H9 (cell line): ENCODE measurements around the gene POLN. TPM values are rescaled to one million over a fixed set of nuclear protein-coding genes. Genes with fewer than 3 reads are reported as not detected.
A peak's percentile ranks its signal among the peaks of the same experiment; 100 is the strongest.

Experiments
- DNase-seq: peaks from one replicate; pipeline ENCODE4 v3.0.0-alpha.2; 2017
- H2AFZ ChIP-seq: one replicate; pipeline ENCODE4 v1.6.1; 2013; ENCODE audit warnings: mild to moderate bottlenecking, low read length, control low read depth, moderate library complexity
- H2AK5ac ChIP-seq: 2 replicates; pipeline ENCODE4 v1.6.1; 2013; ENCODE audit warnings: low read length, control low read depth, mixed read lengths; ENCODE audit not compliant: insufficient read length
- H2BK120ac ChIP-seq: one replicate; pipeline ENCODE4 v1.6.1; 2013; ENCODE audit warnings: low read depth, mild to moderate bottlenecking, low read length, control low read depth, inconsistent platforms; ENCODE audit not compliant: poor library complexity, severe bottlenecking
- H2BK12ac ChIP-seq: 2 replicates; pipeline ENCODE4 v1.6.1; 2013; ENCODE audit warnings: low read length, control low read depth, mixed read lengths, low read depth; ENCODE audit not compliant: insufficient read length
- H2BK15ac ChIP-seq: 2 replicates; pipeline ENCODE4 v1.6.1; 2013; ENCODE audit warnings: low read depth, low read length, control low read depth
- H2BK20ac ChIP-seq: one replicate; pipeline ENCODE4 v1.6.1; 2013; ENCODE audit warnings: low read depth, mild to moderate bottlenecking, low read length, control low read depth, inconsistent platforms; ENCODE audit not compliant: poor library complexity, severe bottlenecking
- H2BK5ac ChIP-seq: 2 replicates; pipeline ENCODE4 v1.6.1; 2013; ENCODE audit warnings: low read length, control low read depth, mixed read lengths; ENCODE audit not compliant: insufficient read length
- H3K14ac ChIP-seq: 2 replicates; pipeline ENCODE4 v1.6.1; 2013; ENCODE audit warnings: low read length, control low read depth; ENCODE audit not compliant: insufficient read depth
- H3K18ac ChIP-seq: 2 replicates; pipeline ENCODE4 v1.6.1; 2013; ENCODE audit warnings: low read depth, mild to moderate bottlenecking, mixed read lengths, low read length, control low read depth; ENCODE audit not compliant: insufficient read length
- H3K23ac ChIP-seq: 2 replicates; pipeline ENCODE4 v1.6.1; 2013; ENCODE audit warnings: low read length, control low read depth, mixed read lengths, low read depth; ENCODE audit not compliant: insufficient read length
- H3K23me2 ChIP-seq: 2 replicates; pipeline ENCODE4 v1.6.1; 2013; ENCODE audit warnings: low read depth, mild to moderate bottlenecking, mixed read lengths, low read length, control low read depth; ENCODE audit not compliant: insufficient read length, poor library complexity, severe bottlenecking
- H3K27ac ChIP-seq: 2 replicates; pipeline ENCODE4 v1.5.1; 2013; ENCODE audit warnings: low read length, control low read depth, mixed read lengths, low read depth; ENCODE audit not compliant: insufficient read length
- H3K27me3 ChIP-seq: 2 replicates; pipeline ENCODE4 v1.6.1; 2013; ENCODE audit warnings: low read length, control low read depth, inconsistent platforms; ENCODE audit not compliant: insufficient read depth
- H3K4ac ChIP-seq: 2 replicates; pipeline ENCODE4 v1.6.1; 2013; ENCODE audit warnings: low read depth, mild to moderate bottlenecking, control low read depth, inconsistent platforms, low read length, moderate library complexity
- H3K4me1 ChIP-seq: 2 replicates; pipeline ENCODE4 v1.6.1; 2013; ENCODE audit warnings: low read length, control low read depth, inconsistent platforms; ENCODE audit not compliant: insufficient read depth
- H3K4me2 ChIP-seq: 2 replicates; pipeline ENCODE4 v1.6.1; 2013; ENCODE audit warnings: low read length, control low read depth, mixed read lengths; ENCODE audit not compliant: insufficient read length, insufficient read depth
- H3K56ac ChIP-seq: 2 replicates; pipeline ENCODE4 v1.6.1; 2013; ENCODE audit warnings: low read depth, mild to moderate bottlenecking, mixed read lengths, low read length, control low read depth; ENCODE audit not compliant: insufficient read length
- H3K79me1 ChIP-seq: 2 replicates; pipeline ENCODE4 v1.6.1; 2013; ENCODE audit warnings: low read depth, mild to moderate bottlenecking, moderate library complexity, low read length, control low read depth, inconsistent platforms; ENCODE audit not compliant: insufficient read depth, poor library complexity, severe bottlenecking
- H3K79me2 ChIP-seq: 2 replicates; pipeline ENCODE4 v1.6.1; 2013; ENCODE audit warnings: low read length, control low read depth, inconsistent platforms; ENCODE audit not compliant: insufficient read depth
- H3K9ac ChIP-seq: 2 replicates; pipeline ENCODE4 v1.6.1; 2013; ENCODE audit warnings: low read length, control low read depth, mixed read lengths; ENCODE audit not compliant: insufficient read length; ENCODE audit errors: extremely low read depth
- H3K9me3 ChIP-seq: one replicate; pipeline ENCODE4 v1.6.1; 2013; ENCODE audit warnings: low read depth, low read length, inconsistent platforms; ENCODE audit not compliant: control insufficient read depth
- H3T11ph ChIP-seq: one replicate; pipeline ENCODE4 v1.6.1; 2013; ENCODE audit warnings: mild to moderate bottlenecking, low read length, control low read depth, inconsistent platforms
- H4K20me1 ChIP-seq: one replicate; pipeline ENCODE4 v1.6.1; 2013; ENCODE audit not compliant: control insufficient read depth, insufficient read length, insufficient read depth
- H4K5ac ChIP-seq: 2 replicates; pipeline ENCODE4 v1.6.1; 2013; ENCODE audit warnings: low read depth, mild to moderate bottlenecking, mixed read lengths, low read length, control low read depth; ENCODE audit not compliant: insufficient read length
- H4K8ac ChIP-seq: replicated peaks from 2 replicates; pipeline ENCODE4 v1.6.1; 2013; ENCODE audit warnings: low read length, control low read depth, mixed read lengths, low read depth; ENCODE audit not compliant: insufficient read length
- H4K91ac ChIP-seq: 2 replicates; pipeline ENCODE4 v1.6.1; 2013; ENCODE audit warnings: low read depth, mild to moderate bottlenecking, moderate library complexity, mixed read lengths, low read length, control low read depth; ENCODE audit not compliant: insufficient read length
- H3K27ac Mint-ChIP-seq, 3 experiments: 2 replicates in 2 of 3; 3 replicates in 1 of 3; pipeline ENCODE4 v1.8.0; 2020 to 2021; ENCODE audit warnings: mixed read lengths in 3 of 3, mild to moderate bottlenecking in 1 of 3, moderate library complexity in 1 of 3
- H3K27me3 Mint-ChIP-seq: 2 replicates; pipeline ENCODE4 v1.8.0; 2021; ENCODE audit warnings: low read depth, mild to moderate bottlenecking, moderate library complexity, mixed read lengths
- H3K36me3 Mint-ChIP-seq, 3 experiments: 2 replicates in 2 of 3; 3 replicates in 1 of 3; pipeline ENCODE4 v1.8.0; 2020 to 2021; ENCODE audit warnings: low read depth in 3 of 3, mixed read lengths in 3 of 3; ENCODE audit not compliant: insufficient read depth in 1 of 3
- H3K4me1 Mint-ChIP-seq, 2 experiments: 2 replicates each; pipeline ENCODE4 v1.8.0; 2020; ENCODE audit warnings: mixed read lengths in 2 of 2
- H3K4me3 Mint-ChIP-seq, 2 experiments: 2 replicates in 1 of 2; 3 replicates in 1 of 2; pipeline ENCODE4 v1.8.0; 2020 to 2021; ENCODE audit warnings: mild to moderate bottlenecking in 2 of 2, mixed read lengths in 2 of 2, moderate library complexity in 1 of 2
- H3K9me3 Mint-ChIP-seq, 2 experiments: 2 replicates in 1 of 2; 3 replicates in 1 of 2; pipeline ENCODE4 v1.8.0; 2020; ENCODE audit warnings: mild to moderate bottlenecking in 2 of 2, mixed read lengths in 2 of 2, moderate library complexity in 1 of 2
- CTCF ChIP-seq: fragments of 200-600 bp; sonication (generic); conservative IDR thresholded peaks from 3 replicates; pipeline ENCODE4 v1.8.0; 2021; ENCODE audit warnings: antibody characterized with exemption, mild to moderate bottlenecking
- WGBS: extraction: QIAGEN DNeasy Blood & Tissue Kit; methylation state at CpG from one replicate; pipeline ENCODE4 v1.1.7; 2013; ENCODE audit warnings: missing lambda C conversion rate, low lambda C conversion rate, mixed read lengths; ENCODE audit not compliant: insufficient read length; ENCODE audit errors: extremely low coverage; 5-methylcytosine and 5-hydroxymethylcytosine counted together
- total RNA-seq: library from RNA; stranded (reverse); gene quantifications from 2 replicates; pipeline ENCODE4 v1.2.1, GENCODE V29; 2021

The POLN gene
- total RNA-seq, 1 experiment from 2014 or later = 0.74 TPM

- H3K9ac ChIP-seq = no peak overlapping the region
- no peaks in the 10 kb centered on the region for H3K4me1 ChIP-seq
- no peak overlapping the region for H2BK12ac ChIP-seq
- no peak overlapping the region for H4K8ac ChIP-seq
- no peak overlapping the region for H3T11ph ChIP-seq
- DNase-seq = no peak
- H3K4ac ChIP-seq = no peak overlapping the region
- H2BK20ac ChIP-seq = no peak overlapping the region
- H3K27me3 ChIP-seq = no peaks in the 10 kb centered on the region
- no peaks in the 10 kb centered on the region for H3K23me2 ChIP-seq
- no peak overlapping the region for H3K56ac ChIP-seq
- TF ChIP-seq CTCF = no peak
- no peak overlapping the region for H3K23ac ChIP-seq
- H3K4me3 Mint-ChIP-seq = peak overlapping the region in 1 of 2 experiments; percentile 10; a peak in 1 of 5 replicates
- no peak overlapping the region for H2BK15ac ChIP-seq
- peaks cover 6% of the 10 kb centered on the region; the same call in 1 of the 2 replicates for H3K79me2 ChIP-seq
- no peak overlapping the region for H3K18ac ChIP-seq
- no peak overlapping the region for H2AFZ ChIP-seq
- no peaks in the 10 kb centered on the region for H3K9me3 Mint-ChIP-seq
- H2BK5ac ChIP-seq = no peak overlapping the region
- H3K79me1 ChIP-seq = no peaks in the 10 kb centered on the region
- peaks cover 22 to 25% of the 10 kb centered on the region in 2 experiments for H3K4me1 Mint-ChIP-seq
- H4K91ac ChIP-seq = no peak overlapping the region
- H4K5ac ChIP-seq = no peak overlapping the region
- no peak overlapping the region for H2BK120ac ChIP-seq
- no peaks in the 10 kb centered on the region for H4K20me1 ChIP-seq
- no CpG with 5 or more reads among the region's 3 CpGs for WGBS
- no peak overlapping the region for H2AK5ac ChIP-seq
- H3K27ac Mint-ChIP-seq = peak overlapping the region in 1 of 3 experiments; percentile 17; a peak in 2 of 7 replicates
- H3K14ac ChIP-seq = no peak overlapping the region
- no peak overlapping the region for H3K4me2 ChIP-seq
- H3K9me3 ChIP-seq = no peaks in the 10 kb centered on the region
- no peak overlapping the region for H3K27ac ChIP-seq
- no peaks in the 10 kb centered on the region for H3K27me3 Mint-ChIP-seq
- peaks cover 4 to 38% (median 35%) of the 10 kb centered on the region in 3 experiments; a peak in 5 of 7 replicates for H3K36me3 Mint-ChIP-seq
Measured at GRCh38 chr4:2236944-2237666, 4.8 kb downstream of the POLN start.
